A673 (cell line): ENCODE results near the gene KCP. TPM values are rescaled to one million over a fixed set of nuclear protein-coding genes. Genes with fewer than 3 reads are reported as not detected.

Experiments
- Bru-seq: library from RNA; stranded (reverse); fragments of 400-500 nt; gene quantifications from one replicate; lab custom pipeline; 2021; lab: Mats Ljungman, UMichigan
- BruChase-seq, 2 experiments: library from RNA; stranded (reverse); fragments of 400-500 nt; gene quantifications; one replicate each; lab custom pipeline; 2021; lab: Mats Ljungman, UMichigan
- BruUV-seq: library from RNA; stranded (reverse); fragments of 400-500 nt; replicated peaks from 2 replicates; lab custom pipeline; 2021; lab: Mats Ljungman, UMichigan
- CTCF ChIA-PET: fragments of 300-600 bp; sonication (Branson Sonifier 250); formaldehyde crosslinking; loops from one replicate; lab custom pipeline; 2022; ENCODE audit warnings: antibody characterized with exemption; lab: Charles Lee
- POLR2A ChIA-PET: fragments of 300-600 bp; sonication (Branson Sonifier 250); formaldehyde crosslinking; loops from one replicate; lab custom pipeline; 2022; ENCODE audit warnings: antibody characterized with exemption; ENCODE audit not compliant: low non-redundant PET; lab: Charles Lee
- DNase-seq: peaks from one replicate; pipeline ENCODE4 v3.0.0-alpha.2; 2015; ENCODE audit warnings: low spot score
- H3K27ac ChIP-seq: fragments of 200-600 bp; sonication (generic); 2 replicates; pipeline ENCODE4 v1.5.1; 2016; ENCODE audit warnings: mixed run types, low read depth, mild to moderate bottlenecking, mixed read lengths, antibody characterized with exemption, low read length; ENCODE audit not compliant: poor library complexity, severe bottlenecking
- H3K27me3 ChIP-seq: fragments of 200-600 bp; sonication (generic); replicated peaks from 2 replicates; pipeline ENCODE4 v1.6.1; 2017; ENCODE audit warnings: mixed run types, low read depth, mild to moderate bottlenecking, mixed read lengths, antibody characterized with exemption, low read length; ENCODE audit not compliant: insufficient read depth, poor library complexity
- H3K36me3 ChIP-seq: fragments of 200-600 bp; sonication (generic); 2 replicates; pipeline ENCODE4 v1.6.1; 2016; ENCODE audit warnings: mixed run types, mild to moderate bottlenecking, mixed read lengths, antibody characterized with exemption, low read length; ENCODE audit not compliant: insufficient read depth, poor library complexity, severe bottlenecking
- H3K4me1 ChIP-seq: fragments of 200-600 bp; sonication (generic); 2 replicates; pipeline ENCODE4 v1.6.1; 2017; ENCODE audit warnings: mixed run types, mild to moderate bottlenecking, mixed read lengths, antibody characterized with exemption, low read length; ENCODE audit not compliant: insufficient read depth, poor library complexity, severe bottlenecking
- H3K4me3 ChIP-seq: fragments of 200-600 bp; sonication (generic); 2 replicates; pipeline ENCODE4 v1.5.1; 2016; ENCODE audit warnings: low read depth, mixed run types, mild to moderate bottlenecking, mixed read lengths, low read length; ENCODE audit not compliant: poor library complexity, severe bottlenecking
- H3K9me3 ChIP-seq: fragments of 200-600 bp; sonication (generic); 2 replicates; pipeline ENCODE4 v1.6.1; 2016; ENCODE audit warnings: mixed run types, low read depth, mild to moderate bottlenecking, mixed read lengths, antibody characterized with exemption, low read length; ENCODE audit not compliant: poor library complexity, severe bottlenecking
- CTCF ChIP-seq: fragments of 300-800, 200-600 bp; sonication (generic); conservative IDR thresholded peaks from 2 replicates; pipeline ENCODE4 v1.5.1; 2017; ENCODE audit warnings: low read depth, mild to moderate bottlenecking, antibody characterized with exemption, low read length, moderate library complexity, mixed read lengths
- EZH2 ChIP-seq: fragments of 200-600 bp; sonication (generic); IDR thresholded peaks from 2 replicates; pipeline ENCODE4 v1.6.1; 2017; ENCODE audit warnings: borderline replicate concordance, low read depth, mild to moderate bottlenecking, mixed read lengths, antibody characterized with exemption, low read length; ENCODE audit not compliant: poor library complexity, severe bottlenecking
- intact Hi-C: fragments of 100-400 bp; cut with micrococcal nuclease; formaldehyde crosslinking; loops from one replicate; pipeline ENCODE4 v1.10.0; 2022; ENCODE audit not compliant: unreplicated experiment
- long read RNA-seq: library from polyadenylated mRNA; stranded (forward); transcript quantifications from one replicate; pipeline ENCODE4 v2.0.0, GENCODE V29; 2022
- total RNA-seq: library from RNA; stranded (reverse); gene quantifications from 2 replicates; pipeline ENCODE4 v1.2.3, GENCODE V29; 2021

The KCP gene
- total RNA-seq (not detected in 2 replicates), Bru-seq, nascent RNA (percentile 3 among the genes with signal in this experiment), BruChase-seq, experiment 1, labeled RNA remaining after a 2-hour chase (not detected), BruChase-seq, experiment 2, labeled RNA remaining after a 6-hour chase (percentile 5 among the genes with signal in this experiment)
- long read RNA-seq, result 0 reads

GRCh38 chr7:128910569-128910945, at the start of gene KCP:
TSS of gene KCP (minus strand) at chr7:128910709. CDS start at chr7:128910676, 33 bp downstream.
- Histone ChIP-seq H3K4me1 (no peaks in the 10 kb centered on the region), H3K36me3 (no peaks in the 10 kb centered on the region), H3K27me3 (peaks cover 3% of the 10 kb centered on the region), H3K9me3 (no peaks in the 10 kb centered on the region), H3K27ac (no peak within 1 kb of the TSS), H3K4me3 (peak within 1 kb of the TSS; percentile 37)
- no TSS peak for BruUV-seq
- DNase-seq, result no peak
- CTCF ChIA-PET, result no interaction called here
- intact Hi-C loops, result no loop called here
- POLR2A ChIA-PET, result interaction anchor here (0.5 kb wide), 1 partner anchor 249 kb away, joined by 3 read pairs; no protein-coding TSS in a partner anchor
- no peak for TF ChIP-seq CTCF
- TF ChIP-seq EZH2, result no peak

DNA sequence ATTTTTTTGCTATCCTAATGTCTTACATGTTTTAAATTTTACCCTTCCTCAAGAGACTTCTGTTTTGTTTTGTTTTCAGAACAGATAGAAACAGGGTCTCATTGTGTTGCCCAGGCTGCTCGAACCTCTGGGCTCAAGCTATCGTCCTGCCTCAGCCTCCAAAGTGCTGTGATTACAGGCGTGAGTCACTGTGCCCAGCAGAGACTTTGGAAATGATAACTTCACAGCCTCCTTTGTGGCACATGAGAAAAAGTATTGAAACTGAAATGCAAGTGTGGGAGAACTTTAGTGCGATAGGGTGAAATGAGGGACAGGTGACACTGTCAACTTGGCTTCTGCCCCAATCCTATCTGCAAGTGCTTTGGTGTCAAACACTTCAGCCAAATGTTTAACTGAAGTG, 48.8 kb upstream of the KCP start:
- Histone ChIP-seq H3K27ac (no peak overlapping the region), H3K4me3 (no peak overlapping the region), H3K9me3 (no peaks in the 10 kb centered on the region), H3K4me1 (no peaks in the 10 kb centered on the region), H3K36me3 (peaks cover 51% of the 10 kb centered on the region), H3K27me3 (no peaks in the 10 kb centered on the region)
- intact Hi-C loops, result no loop called here
- ChIA-PET POLR2A (no interaction called here), CTCF (no interaction called here)
- no peak for DNase-seq
- TF ChIP-seq CTCF (no peak), EZH2 (no peak)
- BruUV-seq, result no TSS peak

GRCh38 chr7:128955981-128956380, 45.5 kb upstream of the KCP start:
- POLR2A ChIA-PET, result no interaction called here
- no TSS peak for BruUV-seq
- H3K4me1 ChIP-seq, result no peaks in the 10 kb centered on the region
- TF ChIP-seq CTCF (no peak), EZH2 (no peak)
- no peaks in the 10 kb centered on the region for H3K27me3 ChIP-seq
- no peak overlapping the region for H3K4me3 ChIP-seq
- no peak for DNase-seq
- CTCF ChIA-PET, result no interaction called here
- H3K36me3 ChIP-seq, result peaks cover 50% of the 10 kb centered on the region
- H3K27ac ChIP-seq, result no peak overlapping the region
- no peaks in the 10 kb centered on the region for H3K9me3 ChIP-seq
- intact Hi-C loops, result no loop called here
